ENCODE measurements around the gene KRT33A.
"Not testable (repeated sequence)": the region's sequence is repeated elsewhere in the genome, so short reads cannot be mapped to it uniquely, and the experiment has no call there.

DNA sequence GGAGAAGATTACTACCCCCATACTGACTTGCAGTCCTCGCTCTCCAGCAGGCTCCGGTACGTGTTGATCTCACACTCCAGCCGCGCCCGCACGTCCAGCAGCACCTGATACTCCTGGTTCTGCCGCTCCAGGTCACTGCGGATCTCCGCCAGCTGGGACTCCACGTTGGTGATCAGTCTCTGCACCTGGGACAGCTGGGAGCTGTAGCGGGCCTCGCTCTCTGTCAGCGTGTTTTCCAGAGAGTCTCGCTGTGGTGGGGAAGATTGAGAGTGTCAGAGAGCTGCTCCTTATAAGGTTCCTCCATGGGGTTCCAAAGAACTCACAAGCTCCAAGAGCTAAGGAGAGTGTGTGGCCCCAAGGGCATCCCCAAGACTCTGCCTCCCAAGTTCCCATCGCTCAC lies 4.2 kb downstream of the KRT33A start:
- TF ChIP-seq, protein P1, sequence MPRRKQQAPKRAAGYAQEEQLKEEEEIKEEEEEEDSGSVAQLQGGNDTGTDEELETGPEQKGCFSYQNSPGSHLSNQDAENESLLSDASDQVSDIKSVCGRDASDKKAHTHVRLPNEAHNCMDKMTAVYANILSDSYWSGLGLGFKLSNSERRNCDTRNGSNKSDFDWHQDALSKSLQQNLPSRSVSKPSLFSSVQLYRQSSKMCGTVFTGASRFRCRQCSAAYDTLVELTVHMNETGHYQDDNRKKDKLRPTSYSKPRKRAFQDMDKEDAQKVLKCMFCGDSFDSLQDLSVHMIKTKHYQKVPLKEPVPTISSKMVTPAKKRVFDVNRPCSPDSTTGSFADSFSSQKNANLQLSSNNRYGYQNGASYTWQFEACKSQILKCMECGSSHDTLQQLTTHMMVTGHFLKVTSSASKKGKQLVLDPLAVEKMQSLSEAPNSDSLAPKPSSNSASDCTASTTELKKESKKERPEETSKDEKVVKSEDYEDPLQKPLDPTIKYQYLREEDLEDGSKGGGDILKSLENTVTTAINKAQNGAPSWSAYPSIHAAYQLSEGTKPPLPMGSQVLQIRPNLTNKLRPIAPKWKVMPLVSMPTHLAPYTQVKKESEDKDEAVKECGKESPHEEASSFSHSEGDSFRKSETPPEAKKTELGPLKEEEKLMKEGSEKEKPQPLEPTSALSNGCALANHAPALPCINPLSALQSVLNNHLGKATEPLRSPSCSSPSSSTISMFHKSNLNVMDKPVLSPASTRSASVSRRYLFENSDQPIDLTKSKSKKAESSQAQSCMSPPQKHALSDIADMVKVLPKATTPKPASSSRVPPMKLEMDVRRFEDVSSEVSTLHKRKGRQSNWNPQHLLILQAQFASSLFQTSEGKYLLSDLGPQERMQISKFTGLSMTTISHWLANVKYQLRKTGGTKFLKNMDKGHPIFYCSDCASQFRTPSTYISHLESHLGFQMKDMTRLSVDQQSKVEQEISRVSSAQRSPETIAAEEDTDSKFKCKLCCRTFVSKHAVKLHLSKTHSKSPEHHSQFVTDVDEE (CRISPR knock-in tag; IDR thresholded peaks at IDR 0.05): not testable (repeated sequence)
- TF ChIP-seq, protein P2, sequence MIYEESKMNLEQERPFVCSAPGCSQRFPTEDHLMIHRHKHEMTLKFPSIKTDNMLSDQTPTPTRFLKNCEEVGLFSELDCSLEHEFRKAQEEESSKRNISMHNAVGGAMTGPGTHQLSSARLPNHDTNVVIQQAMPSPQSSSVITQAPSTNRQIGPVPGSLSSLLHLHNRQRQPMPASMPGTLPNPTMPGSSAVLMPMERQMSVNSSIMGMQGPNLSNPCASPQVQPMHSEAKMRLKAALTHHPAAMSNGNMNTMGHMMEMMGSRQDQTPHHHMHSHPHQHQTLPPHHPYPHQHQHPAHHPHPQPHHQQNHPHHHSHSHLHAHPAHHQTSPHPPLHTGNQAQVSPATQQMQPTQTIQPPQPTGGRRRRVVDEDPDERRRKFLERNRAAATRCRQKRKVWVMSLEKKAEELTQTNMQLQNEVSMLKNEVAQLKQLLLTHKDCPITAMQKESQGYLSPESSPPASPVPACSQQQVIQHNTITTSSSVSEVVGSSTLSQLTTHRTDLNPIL (CRISPR knock-in tag; IDR thresholded peaks at IDR 0.05; ENCODE audit: low read depth): not testable (repeated sequence)
- TF ChIP-seq RARB (CRISPR knock-in tag; IDR thresholded peaks at IDR 0.05); ESRRG (CRISPR knock-in tag; IDR thresholded peaks at IDR 0.05); CSDC2 (CRISPR knock-in tag; IDR thresholded peaks at IDR 0.05); ZFP30 (CRISPR knock-in tag; IDR thresholded peaks at IDR 0.05); ZNF70 (CRISPR knock-in tag; IDR thresholded peaks at IDR 0.05); CSRNP3 (CRISPR knock-in tag; IDR thresholded peaks at IDR 0.05); TOX (CRISPR knock-in tag; IDR thresholded peaks at IDR 0.05; ENCODE audit: borderline replicate concordance): not testable (repeated sequence)

Data from SK-N-SH treated with all-trans-retinoic acid at 6 μM for 48 hours (cell line).